Thymus (tissue), 11 donors: ENCODE data around the gene SEC14L3. TPM values are rescaled to one million over a fixed set of nuclear protein-coding genes. Genes with fewer than 3 reads are reported as not detected.

ENCODE experiments used
- DNase-seq, 9 donors: peaks; one replicate each; pipeline ENCODE4 v3.0.0-alpha.2; 2013; ENCODE audit warnings: low spot score in 9 of 9, low read depth in 6 of 9, missing footprints in 1 of 9
- H3K27ac ChIP-seq, 2 donors: one replicate each; pipeline ENCODE4 v1.5.1; 2013; ENCODE audit warnings: control low read depth in 1 of 2, low read depth in 1 of 2, low read length in 1 of 2, mild to moderate bottlenecking in 1 of 2, moderate library complexity in 1 of 2
- H3K27me3 ChIP-seq, 2 donors: one replicate each; pipeline ENCODE4 v1.5.1; 2013; ENCODE audit warnings: low read length in 1 of 2; ENCODE audit not compliant: control insufficient read depth in 2 of 2, insufficient read depth in 1 of 2
- H3K36me3 ChIP-seq, 2 donors: one replicate each; pipeline ENCODE4 v1.5.1; 2013; ENCODE audit warnings: low read length in 1 of 2, mild to moderate bottlenecking in 1 of 2, moderate library complexity in 1 of 2; ENCODE audit not compliant: control insufficient read depth in 2 of 2, insufficient read depth in 2 of 2
- H3K4me1 ChIP-seq, 2 donors: one replicate each; pipeline ENCODE4 v1.5.1; 2013; ENCODE audit warnings: low read length in 2 of 2; ENCODE audit not compliant: control insufficient read depth in 2 of 2, insufficient read depth in 2 of 2
- H3K4me3 ChIP-seq, 2 donors: one replicate each; pipeline ENCODE4 v1.5.1; 2013; ENCODE audit warnings: low read length in 2 of 2, control low read depth in 1 of 2, mild to moderate bottlenecking in 1 of 2
- H3K9me3 ChIP-seq, 2 donors: one replicate each; pipeline ENCODE4 v1.5.1; 2013; ENCODE audit warnings: low read length in 1 of 2, mild to moderate bottlenecking in 1 of 2; ENCODE audit not compliant: control insufficient read depth in 2 of 2, insufficient read depth in 1 of 2
- WGBS: extraction: QIAGEN DNeasy Blood & Tissue Kit; methylation state at CpG from one replicate; pipeline ENCODE4 v1.1.7; 2013; 5-methylcytosine and 5-hydroxymethylcytosine counted together
- polyA plus RNA-seq: library from polyadenylated mRNA; stranded (reverse); fragments of 200-250 nt; gene quantifications from one replicate; pipeline ENCODE4 v1.2.3, GENCODE V29; 2013
- total RNA-seq: library from RNA; stranded (reverse); fragments of 120-200 nt; gene quantifications from one replicate; pipeline ENCODE4 v1.2.4, GENCODE V29; 2013
- donor health status: healthy.

SEC14L3 gene
- total and polyA plus RNA-seq, 2 donors, result 0.05 to 0.07 TPM

GRCh38 chr22:30507670-30508069 lies 35.9 kb upstream of the SEC14L3 start:
- Histone ChIP-seq H3K4me3 (no peak overlapping the region), H3K36me3 (no peaks in the 10 kb centered on the region), H3K9me3 (no peaks in the 10 kb centered on the region), H3K27ac (no peak overlapping the region), H3K4me1 (no peaks in the 10 kb centered on the region), H3K27me3 (peaks cover 17 to 50% of the 10 kb centered on the region in 2 donors)
- 92% methylated on average over 4 of the region's 4 CpGs for WGBS
- no peak for DNase-seq

- Histone ChIP-seq H3K4me3 (no peak overlapping the region), H3K27me3 (peaks cover 17 to 52% of the 10 kb centered on the region in 2 donors), H3K4me1 (no peaks in the 10 kb centered on the region), H3K36me3 (no peaks in the 10 kb centered on the region), H3K27ac (no peak overlapping the region), H3K9me3 (no peaks in the 10 kb centered on the region)
- WGBS, result 92% methylated on average over 8 of the region's 8 CpGs
- DNase-seq, result no peak
Measured at GRCh38 chr22:30506507-30506968, 34.7 kb upstream of the SEC14L3 start.

GRCh38 chr22:30503551-30503950 lies 31.7 kb upstream of the SEC14L3 start:
- Histone ChIP-seq H3K27ac (no peak overlapping the region), H3K4me1 (no peaks in the 10 kb centered on the region), H3K36me3 (no peaks in the 10 kb centered on the region), H3K9me3 (no peaks in the 10 kb centered on the region), H3K4me3 (no peak overlapping the region), H3K27me3 (peaks cover 17 to 53% of the 10 kb centered on the region in 2 donors)
- 89% methylated on average over 12 of the region's 12 CpGs for whole genome bisulfite sequencing
- DNase-seq, result no peak

- WGBS, result 83% methylated on average over 3 of the region's 3 CpGs
- H3K4me3 ChIP-seq, result no peak overlapping the region
- no peaks in the 10 kb centered on the region for H3K9me3 ChIP-seq
- no peak overlapping the region for H3K27ac ChIP-seq
- H3K27me3 ChIP-seq, result peaks cover 17 to 50% of the 10 kb centered on the region in 2 donors
- no peaks in the 10 kb centered on the region for H3K4me1 ChIP-seq
- DNase-seq, result no peak
- no peaks in the 10 kb centered on the region for H3K36me3 ChIP-seq
Measured at GRCh38 chr22:30502911-30503310, 31.1 kb upstream of the SEC14L3 start.

- WGBS, result 84% methylated on average over 4 of the region's 4 CpGs
- H3K36me3 ChIP-seq, result no peaks in the 10 kb centered on the region
- no peak for DNase-seq
- no peaks in the 10 kb centered on the region for H3K4me1 ChIP-seq
- H3K9me3 ChIP-seq, result no peaks in the 10 kb centered on the region
- H3K4me3 ChIP-seq, result no peak overlapping the region
- H3K27me3 ChIP-seq, result peaks cover 17 to 45% of the 10 kb centered on the region in 2 donors
- no peak overlapping the region for H3K27ac ChIP-seq
Measured at GRCh38 chr22:30502153-30502552, 30.3 kb upstream of the SEC14L3 start.

GRCh38 chr22:30500628-30501027 lies 28.8 kb upstream of the SEC14L3 start:
- peaks cover 13 to 31% of the 10 kb centered on the region in 2 donors for H3K27me3 ChIP-seq
- 96% methylated on average over 6 of the region's 6 CpGs for WGBS
- no peak overlapping the region for H3K27ac ChIP-seq
- H3K36me3 ChIP-seq, result no peaks in the 10 kb centered on the region
- H3K4me1 ChIP-seq, result no peaks in the 10 kb centered on the region
- H3K4me3 ChIP-seq, result no peak overlapping the region
- no peaks in the 10 kb centered on the region for H3K9me3 ChIP-seq
- no peak for DNase-seq

GRCh38 chr22:30497466-30498150 lies 25.8 kb upstream of the SEC14L3 start:
- Histone ChIP-seq H3K27me3 (peaks cover 0 to 6% of the 10 kb centered on the region in 2 donors), H3K36me3 (no peaks in the 10 kb centered on the region), H3K4me3 (no peak overlapping the region), H3K4me1 (no peaks in the 10 kb centered on the region), H3K9me3 (no peaks in the 10 kb centered on the region), H3K27ac (no peak overlapping the region)
- WGBS, result 92% methylated on average over 7 of the region's 7 CpGs
- no peak for DNase-seq

- no peak overlapping the region for H3K27ac ChIP-seq
- WGBS, result 92% methylated on average over 14 of the region's 14 CpGs
- DNase-seq, result no peak
- no peaks in the 10 kb centered on the region for H3K36me3 ChIP-seq
- no peaks in the 10 kb centered on the region for H3K4me1 ChIP-seq
- H3K27me3 ChIP-seq, result peaks cover 0 to 2% of the 10 kb centered on the region in 2 donors
- no peaks in the 10 kb centered on the region for H3K9me3 ChIP-seq
- no peak overlapping the region for H3K4me3 ChIP-seq
Measured at GRCh38 chr22:30495041-30495784, 23.4 kb upstream of the SEC14L3 start.

- H3K36me3 ChIP-seq, result no peaks in the 10 kb centered on the region
- no peaks in the 10 kb centered on the region for H3K9me3 ChIP-seq
- H3K27ac ChIP-seq, result no peak overlapping the region
- H3K4me1 ChIP-seq, result no peaks in the 10 kb centered on the region
- H3K4me3 ChIP-seq, result no peak overlapping the region
- DNase-seq, result no peak
- peaks cover 0 to 2% of the 10 kb centered on the region in 2 donors for H3K27me3 ChIP-seq
- 93% methylated on average over 12 of the region's 12 CpGs for WGBS
Measured at GRCh38 chr22:30492144-30492543, 20.3 kb upstream of the SEC14L3 start.
